ENCODE results near the gene MCC. TPM values are rescaled to one million over a fixed set of nuclear protein-coding genes. Genes with fewer than 3 reads are reported as not detected.

The MCC gene
- total and polyA plus RNA-seq, 2 donors (not counting 1 experiment from before 2014, with no cell fraction given): 0.09 to 0.32 TPM

GRCh38 chr5:113320273-113320780 lies 167.9 kb downstream of the MCC start:
- CTCF ChIA-PET: no interaction called here
- no peak for DNase-seq
- Mint-ChIP-seq H3K4me3 (no peak overlapping the region), H3K27ac (no peak overlapping the region), H3K4me1 (no peaks in the 10 kb centered on the region), H3K9me3 (ENCODE audit: insufficient read depth) (no peaks in the 10 kb centered on the region), H3K27me3 (peaks cover 10% of the 10 kb centered on the region)
- Histone ChIP-seq H3K79me2 (ENCODE audit: control insufficient read depth, insufficient read depth, low read length) (no peaks in the 10 kb centered on the region), H3K4me3 (ENCODE audit: control extremely low read depth in 1 of 5, extremely low read depth in 1 of 5, insufficient read depth in 1 of 5, low read depth in 2 of 5, low read length in 4 of 5) (no peak overlapping the region), H3K27me3 (replicated peaks in 1 of 4; ENCODE audit: control extremely low read depth in 1 of 4, control insufficient read depth in 3 of 4, insufficient read depth in 4 of 4, low read length in 3 of 4) (no peaks in the 10 kb centered on the region), H4K20me1 (ENCODE audit: control insufficient read depth, insufficient read depth, low read length, poor library complexity, severe bottlenecking) (no peaks in the 10 kb centered on the region), H3K9ac (ENCODE audit: low read length) (no peak overlapping the region), H3K36me3 (replicated peaks in 1 of 2; ENCODE audit: control extremely low read depth in 1 of 2, control insufficient read depth in 1 of 2, extremely low read depth in 1 of 2, insufficient read depth in 2 of 2, low read length in 1 of 2) (no peaks in the 10 kb centered on the region), H2AFZ (ENCODE audit: insufficient read depth, low read depth, low read length, poor library complexity, severe bottlenecking) (no peak overlapping the region), H3K27ac (ENCODE audit: low read length in 2 of 2) (no peak overlapping the region), H3K9me3 (ENCODE audit: control extremely low read depth in 1 of 3, control insufficient read depth in 2 of 3, insufficient read depth in 1 of 3, low read length in 2 of 3) (no peaks in the 10 kb centered on the region), H3K4me1 (ENCODE audit: control insufficient read depth in 2 of 2, insufficient read depth in 2 of 2, low read length in 2 of 2) (no peaks in the 10 kb centered on the region), H3K4me2 (replicated peaks; ENCODE audit: low read depth, low read length, poor library complexity, severe bottlenecking) (no peak overlapping the region)
- POLR2A ChIA-PET: no interaction called here
- ATAC-seq (ENCODE audit: low read depth): no peak
- intact Hi-C loops (cut with micrococcal nuclease): no loop called here
- TF ChIP-seq EZH2 (IDR thresholded peaks at IDR 0.05; ENCODE audit: borderline replicate concordance, insufficient read depth, low read depth, low read length, poor library complexity, severe bottlenecking): no peak
- TF ChIP-seq CTCF (IDR thresholded peaks at IDR 0.05): no peak

GRCh38 chr5:113319256-113320053 lies 168.8 kb downstream of the MCC start:
- H3K9ac ChIP-seq (ENCODE audit: low read length): no peak overlapping the region
- no peak overlapping the region for H2AFZ ChIP-seq (ENCODE audit: insufficient read depth, low read depth, low read length, poor library complexity, severe bottlenecking)
- H3K79me2 ChIP-seq (ENCODE audit: control insufficient read depth, insufficient read depth, low read length): no peaks in the 10 kb centered on the region
- H3K4me3 ChIP-seq (ENCODE audit: control extremely low read depth in 1 of 5, extremely low read depth in 1 of 5, insufficient read depth in 1 of 5, low read depth in 2 of 5, low read length in 4 of 5): no peak overlapping the region
- POLR2A ChIA-PET: no interaction called here
- no peak overlapping the region for H3K27ac ChIP-seq (ENCODE audit: low read length in 2 of 2)
- Mint-ChIP-seq H3K4me3 (no peak overlapping the region), H3K4me1 (no peaks in the 10 kb centered on the region), H3K9me3 (ENCODE audit: insufficient read depth) (no peaks in the 10 kb centered on the region), H3K27ac (no peak overlapping the region), H3K27me3 (peaks cover 14% of the 10 kb centered on the region)
- DNase-seq (no peak), ATAC-seq (ENCODE audit: low read depth) (no peak)
- no peaks in the 10 kb centered on the region for H3K4me1 ChIP-seq (ENCODE audit: control insufficient read depth in 2 of 2, insufficient read depth in 2 of 2, low read length in 2 of 2)
- TF ChIP-seq CTCF (IDR thresholded peaks at IDR 0.05): no peak
- no peak for TF ChIP-seq EZH2 (IDR thresholded peaks at IDR 0.05; ENCODE audit: borderline replicate concordance, insufficient read depth, low read depth, low read length, poor library complexity, severe bottlenecking)
- intact Hi-C loops (cut with micrococcal nuclease): no loop called here
- H3K27me3 ChIP-seq (replicated peaks in 1 of 4; ENCODE audit: control extremely low read depth in 1 of 4, control insufficient read depth in 3 of 4, insufficient read depth in 4 of 4, low read length in 3 of 4): no peaks in the 10 kb centered on the region
- WGBS (ENCODE audit: insufficient coverage): 89% methylated on average over 1 of the region's 5 CpGs
- no peaks in the 10 kb centered on the region for H4K20me1 ChIP-seq (ENCODE audit: control insufficient read depth, insufficient read depth, low read length, poor library complexity, severe bottlenecking)
- CTCF ChIA-PET: no interaction called here
- H3K9me3 ChIP-seq (ENCODE audit: control extremely low read depth in 1 of 3, control insufficient read depth in 2 of 3, insufficient read depth in 1 of 3, low read length in 2 of 3): no peaks in the 10 kb centered on the region
- no peak overlapping the region for H3K4me2 ChIP-seq (replicated peaks; ENCODE audit: low read depth, low read length, poor library complexity, severe bottlenecking)
- no peaks in the 10 kb centered on the region for H3K36me3 ChIP-seq (replicated peaks in 1 of 2; ENCODE audit: control extremely low read depth in 1 of 2, control insufficient read depth in 1 of 2, extremely low read depth in 1 of 2, insufficient read depth in 2 of 2, low read length in 1 of 2)

Measured in B cell (primary cell).